Left lung (tissue), 10 donors: Measurements from ENCODE around the gene RNF111. TPM values are rescaled to one million over a fixed set of nuclear protein-coding genes. Genes with fewer than 3 reads are reported as not detected.
"Not testable (repeated sequence)": the region's sequence is repeated elsewhere in the genome, so short reads cannot be mapped to it uniquely, and the experiment has no call there.

ENCODE experiments used
- ATAC-seq: fragments of 200-7000 bp; cut with Tn5 transposase; one replicate; pipeline ENCODE4 v1.9.1; 2020; ENCODE audit warnings: moderate library complexity
- DNase-seq, 4 donors: peaks; one replicate each; pipeline ENCODE4 v3.0.0-alpha.2; 2013 to 2020
- H3K27ac ChIP-seq, 2 donors: fragments of 200-600 bp; sonication (generic) in 1 of 2; one replicate each; pipeline versions ENCODE4 v1.5.0 to v1.8.0; 2020 to 2021
- H3K27me3 ChIP-seq, 2 donors: fragments of 200-600 bp; sonication (generic) in 1 of 2; one replicate each; pipeline versions ENCODE4 v1.5.0 to v1.8.0; 2020 to 2021
- H3K36me3 ChIP-seq, 2 donors: fragments of 200-600 bp; sonication (generic) in 1 of 2; one replicate each; pipeline versions ENCODE4 v1.5.0 to v1.8.0; 2020 to 2021
- H3K4me1 ChIP-seq, 2 donors: fragments of 200-600 bp; one replicate each; pipeline ENCODE4 v1.8.0; 2021
- H3K4me3 ChIP-seq, 2 donors: fragments of 200-600 bp; sonication (generic) in 1 of 2; one replicate each; pipeline versions ENCODE4 v1.5.0 to v1.8.0; 2020 to 2021; ENCODE audit warnings: mild to moderate bottlenecking in 1 of 2
- H3K9me3 ChIP-seq, 2 donors: fragments of 200-600 bp; sonication (generic) in 1 of 2; one replicate each; pipeline versions ENCODE4 v1.5.0 to v1.8.0; 2020 to 2021
- intact Hi-C, 2 donors: fragments of 100-400 bp; cut with DNase I; formaldehyde crosslinking; loops; one replicate each; pipeline versions ENCODE4 v1.11.2 to v1.14.2; 2022
- polyA plus RNA-seq, 6 donors: library from polyadenylated mRNA; unstranded; fragments of 120-200 nt; gene quantifications; one replicate each; pipeline ENCODE4 v1.2.1, GENCODE V29; 2013; ENCODE audit not compliant: insufficient read length in 6 of 6
- total RNA-seq, 2 donors: library from RNA; stranded (reverse); fragmentation: NEBNext Ultra II Directional; extraction: Animal tissue kit (Norgen Biotek cat#: 25700); gene quantifications; one replicate each; pipeline ENCODE4 v1.2.1, GENCODE V29; 2021
- TF ChIP-seq, protein P1 (sequence below), 2 donors: fragments of 200-600 bp; sonication (generic) in 1 of 2; IDR thresholded peaks; one replicate each; pipeline versions ENCODE4 v1.5.0 to v1.8.0; 2021; ENCODE audit warnings: antibody characterized with exemption in 2 of 2
- donor health status: DM: no; HTN: yes; CAD: no.
- donor health status: DM: no; HTN: no; CAD: no.

Gene RNF111
- total and polyA plus RNA-seq, 8 donors: 34.1 to 40.6 (median 39.0) TPM

DNA sequence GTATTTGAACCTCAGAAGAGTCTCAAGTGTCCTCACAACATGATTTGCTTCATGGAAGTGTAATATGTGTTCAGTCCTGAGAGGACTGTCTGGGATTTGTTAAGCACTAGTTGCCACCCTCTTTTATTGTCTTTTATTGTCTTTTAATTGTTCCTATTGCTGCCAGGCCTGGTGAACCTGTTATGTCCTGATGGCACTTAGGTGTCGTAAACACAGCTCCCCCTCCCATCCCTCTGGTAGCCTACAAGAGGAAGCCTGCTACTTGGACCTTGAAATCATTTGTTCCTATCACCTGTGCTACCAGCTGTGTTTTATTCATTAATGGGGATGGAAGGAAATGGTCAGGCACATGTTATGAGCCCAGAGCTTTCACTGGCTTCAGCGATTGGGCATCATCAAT lies 136.8 kb downstream of the RNF111 start:
- TF ChIP-seq, protein P1, sequence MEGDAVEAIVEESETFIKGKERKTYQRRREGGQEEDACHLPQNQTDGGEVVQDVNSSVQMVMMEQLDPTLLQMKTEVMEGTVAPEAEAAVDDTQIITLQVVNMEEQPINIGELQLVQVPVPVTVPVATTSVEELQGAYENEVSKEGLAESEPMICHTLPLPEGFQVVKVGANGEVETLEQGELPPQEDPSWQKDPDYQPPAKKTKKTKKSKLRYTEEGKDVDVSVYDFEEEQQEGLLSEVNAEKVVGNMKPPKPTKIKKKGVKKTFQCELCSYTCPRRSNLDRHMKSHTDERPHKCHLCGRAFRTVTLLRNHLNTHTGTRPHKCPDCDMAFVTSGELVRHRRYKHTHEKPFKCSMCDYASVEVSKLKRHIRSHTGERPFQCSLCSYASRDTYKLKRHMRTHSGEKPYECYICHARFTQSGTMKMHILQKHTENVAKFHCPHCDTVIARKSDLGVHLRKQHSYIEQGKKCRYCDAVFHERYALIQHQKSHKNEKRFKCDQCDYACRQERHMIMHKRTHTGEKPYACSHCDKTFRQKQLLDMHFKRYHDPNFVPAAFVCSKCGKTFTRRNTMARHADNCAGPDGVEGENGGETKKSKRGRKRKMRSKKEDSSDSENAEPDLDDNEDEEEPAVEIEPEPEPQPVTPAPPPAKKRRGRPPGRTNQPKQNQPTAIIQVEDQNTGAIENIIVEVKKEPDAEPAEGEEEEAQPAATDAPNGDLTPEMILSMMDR (IDR thresholded peaks at IDR 0.05): no peak
- peaks cover 0 to 12% of the 10 kb centered on the region in 2 donors for H3K36me3 ChIP-seq
- no peak overlapping the region for H3K27ac ChIP-seq
- no peaks in the 10 kb centered on the region for H3K27me3 ChIP-seq
- intact Hi-C loops: no loop called here
- H3K4me3 ChIP-seq: no peak overlapping the region
- ATAC-seq (no peak), DNase-seq (no peak)
- no peaks in the 10 kb centered on the region for H3K4me1 ChIP-seq
- H3K9me3 ChIP-seq: no peaks in the 10 kb centered on the region

DNA sequence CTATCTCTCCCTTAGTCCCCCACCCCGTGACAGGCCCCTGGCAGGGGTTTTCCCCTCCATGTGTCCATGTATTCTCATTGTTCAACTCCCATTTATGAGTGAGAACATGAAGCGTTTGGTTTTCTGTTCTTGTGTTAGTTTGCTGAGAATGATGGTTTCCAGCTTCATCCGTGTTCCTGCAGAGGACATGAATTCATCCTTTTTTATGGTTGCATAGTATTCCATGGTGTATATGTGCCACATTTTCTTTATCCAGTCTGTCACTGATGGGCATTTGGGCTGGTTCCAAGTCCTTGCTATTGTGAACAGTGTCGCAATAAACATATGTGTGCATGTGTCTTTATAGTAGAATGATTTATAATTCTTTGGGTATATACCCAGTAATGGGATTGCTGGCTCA lies 138.2 kb downstream of the RNF111 start:
- H3K4me1 ChIP-seq, H3K27ac ChIP-seq, H3K9me3 ChIP-seq, intact Hi-C loops, H3K4me3 ChIP-seq, ATAC-seq, DNase-seq, H3K27me3 ChIP-seq: not testable (repeated sequence)
- H3K36me3 ChIP-seq: peaks cover 0 to 16% of the 10 kb centered on the region in 2 donors

DNA sequence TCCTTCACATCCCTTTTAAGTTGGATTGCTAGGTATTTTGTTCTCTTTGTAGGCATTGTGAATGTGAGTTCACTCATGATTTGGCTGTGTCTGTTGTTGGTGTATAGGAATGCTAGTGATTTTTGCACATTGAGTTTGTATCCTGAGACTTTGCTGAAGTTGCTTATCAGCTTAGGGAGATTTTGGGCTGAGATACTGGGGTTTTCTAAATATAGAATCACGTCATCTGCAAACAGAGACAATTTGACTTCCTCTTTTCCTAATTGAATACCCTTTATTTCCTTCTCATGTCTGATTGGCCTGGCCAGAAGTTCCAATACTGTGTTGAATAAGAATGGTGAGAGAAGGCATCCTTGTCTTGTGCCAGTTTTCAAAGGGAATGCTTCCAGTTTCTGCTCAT lies 139.8 kb downstream of the RNF111 start:
- H3K27me3 ChIP-seq, ATAC-seq, H3K4me1 ChIP-seq, intact Hi-C loops, H3K4me3 ChIP-seq, DNase-seq, H3K9me3 ChIP-seq, H3K27ac ChIP-seq: not testable (repeated sequence)
- peaks cover 0 to 29% of the 10 kb centered on the region in 2 donors for H3K36me3 ChIP-seq

DNA sequence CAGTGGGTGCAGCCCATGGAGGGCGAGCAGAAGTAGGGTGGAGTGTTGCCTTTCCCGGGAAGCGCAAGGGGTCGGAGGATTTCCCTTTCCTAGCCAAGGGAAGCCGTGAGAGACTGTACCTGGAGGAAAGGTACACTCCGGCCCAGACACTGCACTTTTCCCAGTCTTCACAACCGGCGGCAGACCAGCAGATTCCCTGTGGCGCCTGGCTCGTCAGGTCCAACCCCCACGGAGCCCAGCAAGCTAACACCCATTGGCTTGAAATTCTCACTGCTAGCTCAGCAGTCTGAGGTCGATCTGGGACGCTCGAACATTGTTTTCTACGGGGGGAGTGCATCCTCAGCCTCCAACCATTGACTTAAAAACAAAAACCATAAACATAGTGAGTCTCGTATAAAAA lies 144.0 kb downstream of the RNF111 start:
- Histone ChIP-seq H3K4me3 (no peak overlapping the region), H3K4me1 (no peaks in the 10 kb centered on the region), H3K27me3 (no peaks in the 10 kb centered on the region), H3K36me3 (peaks cover 0 to 55% of the 10 kb centered on the region in 2 donors), H3K27ac (no peak overlapping the region), H3K9me3 (no peaks in the 10 kb centered on the region)
- DNase-seq (no peak), ATAC-seq (no peak)
- intact Hi-C loops: no loop called here
- TF ChIP-seq, protein P1 (IDR thresholded peaks at IDR 0.05): no peak

DNA sequence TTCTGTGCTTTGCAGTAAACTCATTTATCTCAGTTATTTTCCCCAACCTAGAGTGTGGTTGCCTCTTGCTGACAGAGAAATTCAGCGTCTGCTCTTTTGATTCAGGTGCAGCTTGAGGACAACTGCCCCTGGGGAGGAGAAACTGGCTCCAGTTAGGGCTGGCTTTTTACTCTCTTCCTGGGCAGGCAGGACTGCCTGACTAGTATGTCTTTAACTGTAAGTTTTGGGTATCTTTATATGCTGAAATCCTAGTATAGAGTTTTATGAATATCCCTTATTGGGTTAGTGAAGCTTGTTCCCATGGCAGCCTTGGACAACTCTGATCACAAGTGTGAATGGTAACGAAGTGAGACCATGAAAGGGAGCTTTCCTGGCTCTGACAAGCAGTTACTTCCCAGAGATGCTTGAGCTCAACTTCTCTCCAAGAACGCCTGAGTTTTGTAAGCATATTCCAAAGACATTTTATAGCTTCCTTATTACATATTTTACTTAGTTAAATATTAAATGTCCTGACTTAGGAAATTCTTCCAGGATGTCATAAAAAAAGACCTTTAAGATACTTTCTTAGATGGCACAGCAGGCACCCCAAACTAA lies 144.6 kb downstream of the RNF111 start:
- DNase-seq: no peak
- Histone ChIP-seq H3K4me1 (no peaks in the 10 kb centered on the region), H3K9me3 (no peaks in the 10 kb centered on the region), H3K36me3 (peaks cover 0 to 61% of the 10 kb centered on the region in 2 donors), H3K27me3 (no peaks in the 10 kb centered on the region), H3K27ac (no peak overlapping the region), H3K4me3 (no peak overlapping the region)
- intact Hi-C loops: no loop called here
- ATAC-seq: no peak
- TF ChIP-seq, protein P1 (IDR thresholded peaks at IDR 0.05): no peak

DNA sequence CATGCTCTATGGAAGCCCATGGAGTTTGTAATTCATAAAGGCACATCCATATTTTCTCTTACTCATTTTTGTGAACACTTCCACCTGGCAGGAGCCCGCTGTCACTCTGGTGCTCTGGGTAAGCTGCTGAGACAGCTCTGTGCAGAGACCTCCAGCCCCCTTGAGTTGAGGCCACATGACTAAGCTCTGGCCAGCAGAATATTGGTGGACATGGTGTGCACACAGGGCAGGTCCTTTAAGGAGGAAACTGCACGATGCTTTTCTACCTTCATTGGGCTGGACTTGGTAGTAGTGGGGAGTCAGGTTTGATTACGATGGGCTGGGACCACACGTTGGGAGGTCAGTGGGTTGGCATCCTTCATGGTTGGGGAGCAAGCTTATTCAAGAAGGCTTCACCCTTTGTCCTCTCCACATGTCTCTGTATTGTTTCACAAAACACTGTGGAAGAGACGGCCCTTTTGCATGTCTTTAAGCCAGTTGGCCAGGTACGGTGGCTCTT lies 146.5 kb downstream of the RNF111 start:
- ATAC-seq (no peak), DNase-seq (no peak)
- TF ChIP-seq, protein P1 (IDR thresholded peaks at IDR 0.05): no peak
- no peak overlapping the region for H3K27ac ChIP-seq
- no peaks in the 10 kb centered on the region for H3K27me3 ChIP-seq
- intact Hi-C loops: no loop called here
- peaks cover 0 to 68% of the 10 kb centered on the region in 2 donors for H3K36me3 ChIP-seq
- no peaks in the 10 kb centered on the region for H3K9me3 ChIP-seq
- no peak overlapping the region for H3K4me3 ChIP-seq
- H3K4me1 ChIP-seq: no peaks in the 10 kb centered on the region
